CD4-positive, alpha-beta T cell treated with Interleukin-17A for 4 hours (primary cell): ENCODE measurements around the gene GNRH2.
"Not testable (repeated sequence)": the region's sequence is repeated elsewhere in the genome, so short reads cannot be mapped to it uniquely, and the experiment has no call there.

Experiments
- DNase-seq: peaks from one replicate; pipeline ENCODE4 v3.0.0-alpha.2; 2020; ENCODE audit warnings: mixed read lengths

GNRH2 gene

GRCh38 chr20:3044336-3044965 lies 1.0 kb downstream of the GNRH2 start:
- no peak for DNase-seq

GRCh38 chr20:3045042-3045815 lies 1.8 kb downstream of the GNRH2 start:
- peak; percentile 65 for DNase-seq

DNA sequence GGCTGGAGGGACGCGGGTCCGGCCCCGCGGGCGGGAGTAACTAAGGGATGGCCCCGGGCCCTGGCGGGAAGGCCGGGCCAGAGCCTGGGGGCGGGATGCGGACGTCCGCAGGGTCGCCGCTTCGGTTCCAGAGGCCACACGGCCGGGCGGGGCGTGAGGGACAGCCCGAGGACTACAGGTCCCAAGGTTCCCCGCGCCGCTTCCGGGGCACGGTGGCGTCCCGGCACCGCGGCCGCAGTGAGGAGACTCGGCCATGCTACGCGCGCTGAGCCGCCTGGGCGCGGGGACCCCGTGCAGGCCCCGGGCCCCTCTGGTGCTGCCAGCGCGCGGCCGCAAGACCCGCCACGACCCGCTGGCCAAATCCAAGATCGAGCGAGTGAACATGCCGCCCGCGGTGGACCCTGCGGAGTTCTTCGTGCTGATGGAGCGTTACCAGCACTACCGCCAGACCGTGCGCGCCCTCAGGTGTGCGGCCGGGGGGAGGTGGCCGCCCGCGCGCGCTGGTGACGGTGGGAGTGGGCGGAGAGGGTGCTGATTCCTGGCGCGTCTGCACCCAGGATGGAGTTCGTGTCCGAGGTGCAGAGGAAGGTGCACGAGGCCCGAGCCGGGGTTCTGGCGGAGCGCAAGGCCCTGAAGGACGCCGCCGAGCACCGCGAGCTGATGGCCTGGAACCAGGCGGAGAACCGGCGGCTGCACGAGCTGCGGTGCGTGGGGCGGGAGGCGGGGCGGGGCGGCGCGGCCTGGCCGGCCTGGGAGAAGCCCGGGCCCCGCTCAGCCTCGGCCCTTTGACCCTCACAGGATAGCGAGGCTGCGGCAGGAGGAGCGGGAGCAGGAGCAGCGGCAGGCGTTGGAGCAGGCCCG lies 2.6 kb downstream of the GNRH2 start, which contains the start of gene MRPS26:
Gene MRPS26 (plus strand): TSS at position 237 of the 861 bp plus-strand sequence. CDS start 17 bp downstream, at position 254.
- peak; percentile 87 for DNase-seq

DNA sequence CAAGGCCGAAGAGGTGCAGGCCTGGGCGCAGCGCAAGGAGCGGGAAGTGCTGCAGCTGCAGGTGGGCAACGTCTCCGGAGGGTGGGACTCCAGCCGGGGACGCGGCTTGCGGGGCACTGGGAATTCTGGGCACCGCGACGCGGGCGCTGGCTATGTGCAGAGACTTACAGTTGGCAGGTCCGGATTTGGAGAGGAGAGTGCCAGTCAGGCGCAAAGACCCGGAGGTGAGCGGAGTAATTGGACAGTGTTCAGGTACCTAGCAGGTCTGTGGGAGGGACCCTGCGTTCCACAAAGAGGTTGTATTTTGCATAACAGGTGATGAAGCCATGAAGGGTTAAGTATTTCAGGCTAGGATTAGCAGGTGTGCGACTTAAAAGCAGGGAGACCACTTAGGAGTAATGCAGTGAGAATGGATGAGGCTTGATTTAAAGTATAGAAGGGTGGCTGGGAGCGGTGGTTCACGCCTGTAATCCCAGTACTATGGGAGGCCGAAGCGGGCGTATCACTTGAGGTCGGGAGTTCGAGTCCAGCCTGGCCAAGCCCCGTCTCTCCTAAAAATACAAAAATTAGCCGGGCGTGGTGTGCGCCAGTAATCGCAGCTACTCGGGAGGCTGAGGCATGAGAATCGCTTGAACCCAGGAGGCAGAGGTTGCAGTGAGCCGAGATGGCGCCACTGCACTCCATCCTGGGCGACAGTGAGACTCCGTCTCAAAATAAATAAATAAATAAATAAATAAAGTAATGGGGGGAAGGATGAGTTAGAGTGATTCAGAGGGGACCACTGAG lies 3.4 kb downstream of the GNRH2 start:
- no peak for DNase-seq

DNA sequence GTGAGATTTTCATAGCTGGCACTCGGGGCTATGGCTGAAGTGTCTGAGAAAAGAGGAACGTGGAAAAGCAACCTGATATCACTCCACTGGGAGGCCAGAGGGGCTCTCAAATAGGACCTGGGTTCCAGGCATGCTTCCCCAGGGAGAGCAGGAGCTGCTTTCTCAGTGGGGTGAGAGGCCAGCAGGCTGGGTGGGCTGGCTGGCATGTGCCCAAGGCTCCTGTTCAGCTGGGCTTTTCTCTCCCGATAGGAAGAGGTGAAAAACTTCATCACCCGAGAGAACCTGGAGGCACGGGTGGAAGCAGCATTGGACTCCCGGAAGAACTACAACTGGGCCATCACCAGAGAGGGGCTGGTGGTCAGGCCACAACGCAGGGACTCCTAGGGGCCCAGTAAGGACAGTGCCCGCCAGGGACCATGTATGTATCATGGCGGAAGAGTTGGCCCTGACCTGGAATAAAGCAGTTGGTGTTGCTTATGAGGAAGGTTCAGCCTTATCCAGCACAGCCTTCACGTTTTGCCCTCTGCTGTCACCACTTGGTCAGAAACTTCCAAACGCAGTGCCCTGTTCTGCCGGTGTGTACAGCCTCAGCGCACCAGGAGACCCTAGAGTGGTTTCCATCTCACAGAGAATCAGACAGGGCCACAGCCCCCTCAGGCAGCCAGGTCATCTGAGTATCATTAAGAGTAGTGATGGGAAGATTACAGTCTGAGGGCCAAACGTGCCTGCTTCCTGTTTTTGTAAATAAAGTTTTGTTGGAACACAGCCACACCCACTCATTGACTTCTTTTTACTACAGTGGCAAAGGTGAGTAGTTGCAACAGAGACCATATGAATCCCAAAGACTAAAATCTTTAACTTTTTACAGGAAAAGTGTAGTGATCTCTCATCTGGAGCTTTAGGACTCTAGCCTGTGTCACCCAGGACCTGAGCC lies 4.3 kb downstream of the GNRH2 start:
- DNase-seq: no peak

DNA sequence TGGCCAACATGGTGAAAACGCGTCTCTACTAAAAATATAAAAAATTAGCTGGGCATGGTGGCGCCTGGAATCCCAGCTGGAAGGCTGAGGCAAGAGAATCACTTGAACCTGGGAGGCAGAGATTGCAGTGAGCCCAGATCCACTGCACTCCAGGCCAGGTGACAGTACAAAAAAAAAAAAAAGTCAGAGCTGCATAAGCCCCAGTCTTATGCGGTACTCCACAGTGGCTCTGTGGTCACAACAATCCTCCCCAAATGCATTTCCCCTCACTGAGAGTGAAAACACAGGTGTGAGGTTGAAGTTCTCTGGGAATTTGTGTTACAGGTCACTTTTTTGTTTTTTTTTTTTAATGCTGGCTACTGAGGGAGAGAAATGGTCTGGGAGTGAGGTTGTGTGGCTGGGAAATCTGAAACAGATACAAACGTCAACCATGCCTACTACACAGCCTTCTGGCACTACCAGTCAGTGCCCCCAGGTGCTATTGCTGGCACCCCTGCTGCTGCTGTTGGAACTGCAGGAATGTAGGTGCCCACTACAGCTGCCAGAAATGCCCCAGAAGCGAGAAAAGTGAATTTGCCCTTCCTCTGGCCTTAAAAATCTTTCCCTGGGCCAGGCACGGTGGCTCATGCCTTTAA lies 8.1 kb downstream of the GNRH2 start:
- DNase-seq: no peak

GRCh38 chr20:3059489-3059888 lies 16.1 kb downstream of the GNRH2 start:
- no peak for DNase-seq

GRCh38 chr20:3064119-3064518 lies 20.7 kb downstream of the GNRH2 start:
- DNase-seq: not testable (repeated sequence)

- no peak for DNase-seq
Observed at GRCh38 chr20:3067139-3068014, 24.0 kb downstream of the GNRH2 start.

GRCh38 chr20:3068075-3068474 lies 24.7 kb downstream of the GNRH2 start:
- no peak for DNase-seq

GRCh38 chr20:3068986-3069900 lies 25.8 kb downstream of the GNRH2 start:
- DNase-seq: peak; percentile 58

DNA sequence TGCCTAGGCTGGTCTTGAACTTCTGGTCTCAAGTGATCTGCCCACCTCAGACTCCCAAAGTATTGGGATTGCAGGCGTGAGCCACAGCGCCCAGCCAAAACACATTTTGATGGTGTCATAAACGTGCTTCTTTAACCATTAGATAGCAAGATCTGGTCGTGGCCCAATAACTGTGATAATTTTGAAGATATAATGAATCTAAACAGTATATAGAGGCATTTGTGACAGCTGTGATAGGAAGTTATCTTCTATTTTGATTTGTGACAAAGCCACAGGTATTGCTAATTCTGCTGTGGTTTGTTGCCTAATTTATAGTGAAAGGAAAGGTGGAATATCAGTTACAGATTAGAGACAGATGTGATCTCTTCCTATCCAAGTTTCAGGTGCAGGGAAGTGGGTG lies 27.3 kb downstream of the GNRH2 start:
- DNase-seq: no peak

GRCh38 chr20:3071266-3071609 lies 27.8 kb downstream of the GNRH2 start:
- DNase-seq: no peak

DNA sequence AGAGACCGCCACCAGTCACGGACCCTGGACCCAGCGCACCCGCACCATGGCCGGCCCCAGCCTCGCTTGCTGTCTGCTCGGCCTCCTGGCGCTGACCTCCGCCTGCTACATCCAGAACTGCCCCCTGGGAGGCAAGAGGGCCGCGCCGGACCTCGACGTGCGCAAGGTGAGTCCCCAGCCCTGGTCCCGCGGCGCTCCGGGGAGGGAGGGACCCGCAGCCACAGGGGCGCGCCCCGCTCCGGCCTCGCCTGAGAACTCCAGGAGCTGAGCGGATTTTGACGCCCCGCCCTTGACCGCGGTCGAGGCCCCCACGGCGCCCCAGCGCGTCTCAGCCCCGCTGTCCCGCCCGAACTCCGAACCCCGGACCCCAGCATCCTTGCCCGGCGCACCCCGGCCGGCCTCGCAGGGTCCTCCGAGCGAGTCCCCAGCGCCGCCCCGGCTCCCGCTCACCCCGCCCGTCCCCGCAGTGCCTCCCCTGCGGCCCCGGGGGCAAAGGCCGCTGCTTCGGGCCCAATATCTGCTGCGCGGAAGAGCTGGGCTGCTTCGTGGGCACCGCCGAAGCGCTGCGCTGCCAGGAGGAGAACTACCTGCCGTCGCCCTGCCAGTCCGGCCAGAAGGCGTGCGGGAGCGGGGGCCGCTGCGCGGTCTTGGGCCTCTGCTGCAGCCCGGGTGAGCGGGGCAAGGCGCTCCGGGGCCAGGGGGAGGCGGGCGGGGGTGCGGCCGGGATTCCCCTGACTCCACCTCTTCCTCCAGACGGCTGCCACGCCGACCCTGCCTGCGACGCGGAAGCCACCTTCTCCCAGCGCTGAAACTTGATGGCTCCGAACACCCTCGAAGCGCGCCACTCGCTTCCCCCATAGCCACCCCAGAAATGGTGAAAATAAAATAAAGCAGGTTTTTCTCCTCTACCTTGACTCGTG lies 28.4 kb downstream of the GNRH2 start, which contains the start of gene OXT:
Gene OXT (plus strand): TSS at position 11 of the 920 bp plus-strand sequence. CDS start 36 bp downstream, at position 47.
- peak; percentile 87 for DNase-seq

- DNase-seq: no peak
Observed at GRCh38 chr20:3072530-3073250, 29.3 kb downstream of the GNRH2 start.

GRCh38 chr20:3073251-3073643 lies 29.8 kb downstream of the GNRH2 start:
- DNase-seq: not testable (repeated sequence)

DNA sequence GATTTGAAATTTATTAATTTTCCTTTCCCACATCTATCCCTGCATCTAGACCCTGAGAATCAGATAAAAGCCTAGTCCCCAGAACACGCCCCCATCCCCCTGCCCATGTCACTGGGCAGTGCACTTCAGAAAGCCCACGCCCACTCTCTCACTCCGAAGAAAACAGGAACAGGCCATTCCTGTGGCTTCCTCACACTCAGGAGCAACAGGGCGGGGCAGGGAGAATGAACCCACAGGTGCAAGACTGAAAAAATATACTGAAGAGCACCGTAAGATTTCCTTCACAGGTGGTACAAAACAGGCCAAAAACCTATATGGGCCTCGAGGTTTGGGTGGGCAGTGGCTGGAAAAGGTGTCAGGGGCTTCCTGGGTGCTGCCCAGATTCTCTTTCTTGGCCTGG lies 31.4 kb downstream of the GNRH2 start:
- DNase-seq: no peak
